GM19463 (cell line): ENCODE data around the gene PPP1R12A.

Experiments
- ATAC-seq: cut with Tn5 transposase; IDR thresholded peaks from one replicate; pipeline ENCODE4 v1.9.1; 2021; ENCODE audit warnings: mild to moderate bottlenecking, moderate library complexity; ENCODE audit not compliant: unreplicated experiment

Gene PPP1R12A

GRCh38 chr12:79936670-79937069 lies 1.8 kb upstream of the PPP1R12A start:
- ATAC-seq: no peak

GRCh38 chr12:79935624-79936345 lies 888 bp upstream of the PPP1R12A start:
- peak; percentile 8 for ATAC-seq

- peak; percentile 12 for ATAC-seq
Observed at GRCh38 chr12:79934281-79935020, 446 bp downstream of the PPP1R12A start.

GRCh38 chr12:79933532-79934264 lies 1.2 kb downstream of the PPP1R12A start:
- peak; percentile 18 for ATAC-seq

- no peak for ATAC-seq
Observed at GRCh38 chr12:79933043-79933442, 1.9 kb downstream of the PPP1R12A start.

- no peak for ATAC-seq
Observed at GRCh38 chr12:79932357-79932756, 2.5 kb downstream of the PPP1R12A start.

GRCh38 chr12:79929065-79929464 lies 5.8 kb downstream of the PPP1R12A start:
- no peak for ATAC-seq

GRCh38 chr12:79927772-79928474 lies 7.0 kb downstream of the PPP1R12A start:
- ATAC-seq: peak; percentile 99

- no peak for ATAC-seq
Observed at GRCh38 chr12:79926951-79927350, 7.9 kb downstream of the PPP1R12A start.

GRCh38 chr12:79925492-79925891 lies 9.4 kb downstream of the PPP1R12A start:
- no peak for ATAC-seq

GRCh38 chr12:79921786-79922185 lies 13.1 kb downstream of the PPP1R12A start:
- no peak for ATAC-seq

GRCh38 chr12:79920421-79921238 lies 14.3 kb downstream of the PPP1R12A start:
- ATAC-seq: peak; percentile 40

GRCh38 chr12:79919762-79920161 lies 15.1 kb downstream of the PPP1R12A start:
- no peak for ATAC-seq

GRCh38 chr12:79916826-79917225 lies 18.1 kb downstream of the PPP1R12A start:
- no peak for ATAC-seq

- ATAC-seq: no peak
Observed at GRCh38 chr12:79911889-79912656, 22.8 kb downstream of the PPP1R12A start.

- no peak for ATAC-seq
Observed at GRCh38 chr12:79908366-79908765, 26.5 kb downstream of the PPP1R12A start.

- no peak for ATAC-seq
Observed at GRCh38 chr12:79901506-79901905, 33.4 kb downstream of the PPP1R12A start.

GRCh38 chr12:79900951-79901350 lies 33.9 kb downstream of the PPP1R12A start:
- ATAC-seq: no peak

- ATAC-seq: no peak
Observed at GRCh38 chr12:79900199-79900598, 34.7 kb downstream of the PPP1R12A start.
